SK-N-MC (cell line): ENCODE results near the gene KRT73.

Experiments used
- DNase-seq: peaks from one replicate; pipeline ENCODE4 v3.0.0-alpha.2; 2011; ENCODE audit warnings: low read depth, low spot score
- H3K27ac ChIP-seq: fragments of 200-600 bp; sonication (generic); 2 replicates; pipeline ENCODE4 v1.5.1; 2016; ENCODE audit warnings: mixed run types
- H3K36me3 ChIP-seq: fragments of 200-600 bp; sonication (generic); 2 replicates; pipeline ENCODE4 v1.6.1; 2017; ENCODE audit warnings: antibody characterized with exemption, low read length, mixed read lengths; ENCODE audit not compliant: insufficient read depth
- H3K4me3 ChIP-seq: fragments of 200-600 bp; sonication (generic); 2 replicates; pipeline ENCODE4 v1.5.1; 2016
- H3K9ac ChIP-seq: fragments of 200-600 bp; sonication (generic); 2 replicates; pipeline ENCODE4 v1.8.0; 2017; ENCODE audit warnings: mixed run types, mixed read lengths; ENCODE audit not compliant: insufficient read length
- H3K9me3 ChIP-seq: fragments of 200-600 bp; sonication (generic); 2 replicates; pipeline ENCODE4 v1.6.1; 2017; ENCODE audit warnings: low read depth, mild to moderate bottlenecking, antibody characterized with exemption, low read length, moderate library complexity, mixed read lengths
- EZH2 ChIP-seq: fragments of 200-600 bp; sonication (generic); IDR thresholded peaks from one replicate; pipeline ENCODE4 v1.6.1; 2017; ENCODE audit warnings: antibody characterized with exemption
- FOXP2 ChIP-seq: optimal IDR thresholded peaks from 2 replicates; pipeline ENCODE3; 2011; ENCODE audit warnings: mild to moderate bottlenecking, moderate library complexity; ENCODE audit not compliant: insufficient read depth; ENCODE audit errors: extremely low read length, control extremely low read depth
- POLR2AphosphoS5 ChIP-seq: IDR thresholded peaks from 2 replicates; pipeline ENCODE4 v1.6.1; 2012; ENCODE audit warnings: mild to moderate bottlenecking, low read depth, low read length, borderline replicate concordance

Gene KRT73

GRCh38 chr12:52608826-52609630, 9.3 kb downstream of the KRT73 start:
- TF ChIP-seq POLR2AphosphoS5 (no peak), EZH2 (no peak), FOXP2 (no peak)
- H3K9ac ChIP-seq: no peak overlapping the region
- no peaks in the 10 kb centered on the region for H3K9me3 ChIP-seq

GRCh38 chr12:52608161-52608560, 10.2 kb downstream of the KRT73 start:
- no peak overlapping the region for H3K4me3 ChIP-seq
- TF ChIP-seq EZH2 (no peak), FOXP2 (no peak), POLR2AphosphoS5 (no peak)
- no peak overlapping the region for H3K9ac ChIP-seq
- H3K9me3 ChIP-seq: no peaks in the 10 kb centered on the region
- DNase-seq: no peak
- H3K36me3 ChIP-seq: no peaks in the 10 kb centered on the region
- H3K27ac ChIP-seq: no peak overlapping the region

More at GRCh38 chr12:52608826-52609630, 9.3 kb downstream of the KRT73 start:
- no peaks in the 10 kb centered on the region for H3K36me3 ChIP-seq
- no peak for DNase-seq
- H3K27ac ChIP-seq: no peak overlapping the region
- no peak overlapping the region for H3K4me3 ChIP-seq

GRCh38 chr12:52607314-52607713, 11.0 kb downstream of the KRT73 start:
- Histone ChIP-seq H3K4me3 (no peak overlapping the region), H3K9ac (no peak overlapping the region), H3K27ac (no peak overlapping the region), H3K9me3 (no peaks in the 10 kb centered on the region), H3K36me3 (no peaks in the 10 kb centered on the region)
- TF ChIP-seq EZH2: no peak
- TF ChIP-seq POLR2AphosphoS5: no peak
- TF ChIP-seq FOXP2: no peak
- DNase-seq: no peak

GRCh38 chr12:52606581-52607218, 11.7 kb downstream of the KRT73 start:
- H3K9ac ChIP-seq: no peak overlapping the region
- H3K36me3 ChIP-seq: no peaks in the 10 kb centered on the region
- H3K27ac ChIP-seq: no peak overlapping the region
- no peak for DNase-seq
- H3K4me3 ChIP-seq: no peak overlapping the region
- no peaks in the 10 kb centered on the region for H3K9me3 ChIP-seq
- TF ChIP-seq FOXP2: no peak
- TF ChIP-seq POLR2AphosphoS5: no peak
- TF ChIP-seq EZH2: no peak

- Histone ChIP-seq H3K27ac (no peak overlapping the region), H3K9ac (no peak overlapping the region), H3K9me3 (no peaks in the 10 kb centered on the region), H3K4me3 (no peak overlapping the region), H3K36me3 (no peaks in the 10 kb centered on the region)
- DNase-seq: no peak
- TF ChIP-seq EZH2: no peak
- no peak for TF ChIP-seq FOXP2
- TF ChIP-seq POLR2AphosphoS5: no peak
Observed at GRCh38 chr12:52606096-52606495, 12.3 kb downstream of the KRT73 start.

GRCh38 chr12:52605542-52605941, 12.8 kb downstream of the KRT73 start:
- no peak for TF ChIP-seq EZH2
- no peak for TF ChIP-seq POLR2AphosphoS5
- no peak for TF ChIP-seq FOXP2
- H3K9ac ChIP-seq: no peak overlapping the region
- no peak overlapping the region for H3K4me3 ChIP-seq
- no peak for DNase-seq
- no peaks in the 10 kb centered on the region for H3K36me3 ChIP-seq
- H3K27ac ChIP-seq: no peak overlapping the region
- no peaks in the 10 kb centered on the region for H3K9me3 ChIP-seq

GRCh38 chr12:52604859-52605258, 13.5 kb downstream of the KRT73 start:
- DNase-seq: no peak
- no peak for TF ChIP-seq POLR2AphosphoS5
- no peak for TF ChIP-seq EZH2
- TF ChIP-seq FOXP2: no peak
- Histone ChIP-seq H3K9me3 (no peaks in the 10 kb centered on the region), H3K36me3 (no peaks in the 10 kb centered on the region), H3K27ac (no peak overlapping the region), H3K4me3 (no peak overlapping the region), H3K9ac (no peak overlapping the region)

GRCh38 chr12:52603314-52603713, 15.0 kb downstream of the KRT73 start:
- Histone ChIP-seq H3K27ac (no peak overlapping the region), H3K9me3 (no peaks in the 10 kb centered on the region), H3K36me3 (no peaks in the 10 kb centered on the region), H3K4me3 (no peak overlapping the region), H3K9ac (no peak overlapping the region)
- DNase-seq: no peak
- TF ChIP-seq FOXP2: no peak
- no peak for TF ChIP-seq POLR2AphosphoS5
- no peak for TF ChIP-seq EZH2
